Activated effector memory CD4-positive, alpha-beta T cell treated with anti-CD3 and anti-CD28 coated beads, Interleukin-2, amount 50 U/mL, for 16 hours (primary cell): ENCODE results near the gene PLPPR2.
"Not testable (repeated sequence)": the region's sequence is repeated elsewhere in the genome, so short reads cannot be mapped to it uniquely, and the experiment has no call there.

Experiments used
- DNase-seq: peaks from one replicate; pipeline ENCODE4 v3.0.0-alpha.2; 2020

Gene PLPPR2, protein sequence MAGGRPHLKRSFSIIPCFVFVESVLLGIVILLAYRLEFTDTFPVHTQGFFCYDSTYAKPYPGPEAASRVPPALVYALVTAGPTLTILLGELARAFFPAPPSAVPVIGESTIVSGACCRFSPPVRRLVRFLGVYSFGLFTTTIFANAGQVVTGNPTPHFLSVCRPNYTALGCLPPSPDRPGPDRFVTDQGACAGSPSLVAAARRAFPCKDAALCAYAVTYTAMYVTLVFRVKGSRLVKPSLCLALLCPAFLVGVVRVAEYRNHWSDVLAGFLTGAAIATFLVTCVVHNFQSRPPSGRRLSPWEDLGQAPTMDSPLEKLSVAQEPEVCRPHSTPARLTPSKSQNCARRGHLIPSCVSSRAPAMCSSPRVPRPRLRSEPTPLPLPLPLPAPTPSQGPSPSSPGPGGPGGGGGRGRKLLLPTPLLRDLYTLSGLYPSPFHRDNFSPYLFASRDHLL

DNA sequence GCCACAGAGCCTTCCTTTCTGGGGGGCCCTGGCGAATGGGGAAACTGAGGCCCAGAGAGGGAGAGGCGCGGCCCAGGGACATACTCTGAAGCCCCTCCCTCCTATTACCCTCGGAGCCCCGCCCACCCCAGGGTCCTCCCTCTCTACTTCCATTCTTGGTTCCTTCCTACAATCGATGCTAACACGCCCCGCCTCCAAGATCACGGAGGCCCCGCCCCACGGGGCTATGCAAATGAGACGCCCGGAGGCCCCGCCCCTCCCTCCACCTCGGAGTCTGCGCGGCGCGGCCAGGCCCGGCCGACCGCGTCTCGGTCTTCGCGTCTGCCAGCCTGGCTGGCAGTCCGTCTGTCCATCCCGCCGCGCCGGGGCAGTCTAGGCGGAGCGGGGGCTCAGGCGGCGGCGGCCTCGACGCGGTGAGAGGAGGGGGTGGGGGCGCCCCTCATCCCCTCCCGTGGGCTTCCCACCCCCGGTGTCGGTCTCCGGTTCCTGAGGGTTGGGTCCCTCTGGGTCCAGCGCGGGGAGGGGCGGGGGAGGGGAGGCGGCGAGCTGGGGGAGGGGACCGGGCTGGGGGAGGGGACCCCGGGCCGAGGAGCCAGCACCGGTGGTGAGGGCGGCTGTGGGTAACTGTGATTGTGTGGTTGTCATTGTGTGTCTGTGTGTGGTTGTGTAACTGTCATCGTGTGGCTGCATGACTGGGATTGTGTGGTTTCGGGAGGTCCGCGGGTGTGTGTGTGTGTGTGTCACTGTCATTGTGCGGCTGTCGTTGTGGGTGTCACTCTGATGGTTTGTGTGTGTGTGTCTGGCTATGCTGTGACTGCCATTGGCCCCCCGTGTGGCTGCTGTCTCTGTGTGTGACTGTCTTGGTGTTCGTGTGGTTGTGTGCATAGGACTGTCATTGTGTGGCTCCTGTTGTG is at the start of gene PLPPR2:
Gene PLPPR2, plus strand, starts transcription at position 273 of the 914 bp plus-strand sequence. CDS start 2,242 bp downstream, outside the sequence.
- DNase-seq: peak; percentile 93

DNA sequence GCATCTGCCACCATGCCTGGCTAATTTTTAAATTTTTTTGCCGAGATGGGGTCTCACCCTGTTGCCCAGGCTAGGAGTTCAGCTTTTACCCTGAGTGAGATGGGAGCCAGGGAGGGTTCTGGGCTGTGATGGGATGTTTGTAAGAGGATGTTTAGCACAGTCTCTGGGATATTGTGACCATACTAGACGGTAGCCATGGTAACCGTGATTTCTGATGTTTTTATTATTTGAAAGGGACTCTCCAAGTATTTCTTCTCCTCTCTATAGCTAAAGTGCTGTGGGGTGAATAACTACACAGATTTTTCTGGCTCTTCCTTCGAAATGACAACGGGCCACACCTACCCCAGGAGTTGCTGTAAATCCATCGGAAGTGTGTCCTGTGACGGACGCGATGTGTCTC is 48.9 kb upstream of the PLPPR2 start:
- DNase-seq: no peak

DNA sequence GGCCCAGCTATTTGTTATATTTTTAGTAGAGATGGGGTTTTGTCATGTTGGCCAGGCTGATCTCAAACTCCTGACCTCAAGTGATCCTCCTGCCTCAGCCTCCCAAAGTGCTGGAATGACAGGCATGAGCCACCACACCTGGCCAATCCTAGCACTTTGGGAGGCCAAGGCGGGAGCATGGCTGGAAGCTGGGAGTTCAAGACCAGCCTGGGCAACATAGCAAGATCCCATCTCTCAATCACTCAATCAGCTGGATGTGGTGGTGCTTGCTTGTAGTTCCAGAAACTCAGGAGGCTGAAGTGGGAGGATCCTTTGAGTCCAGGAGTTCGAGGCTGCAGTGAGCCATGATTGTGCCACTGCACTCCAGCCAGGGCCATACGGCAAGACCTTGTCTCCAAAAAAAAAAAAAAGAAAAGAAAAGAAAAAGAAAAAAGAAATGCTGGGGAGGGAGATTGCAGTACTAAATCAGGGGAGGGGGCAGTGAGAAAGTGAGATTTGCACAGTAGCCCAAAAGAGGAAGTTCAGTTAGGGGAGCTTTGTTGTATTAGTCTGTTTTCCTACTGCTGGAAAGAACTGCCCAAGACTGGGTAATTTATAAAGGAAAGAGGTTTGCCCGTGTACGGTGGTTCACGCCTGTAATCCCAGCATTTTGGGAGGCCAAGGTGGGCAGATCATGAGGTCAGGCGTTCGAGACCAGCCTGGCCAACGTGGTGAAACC is 34.8 kb upstream of the PLPPR2 start:
- not testable (repeated sequence) for DNase-seq

DNA sequence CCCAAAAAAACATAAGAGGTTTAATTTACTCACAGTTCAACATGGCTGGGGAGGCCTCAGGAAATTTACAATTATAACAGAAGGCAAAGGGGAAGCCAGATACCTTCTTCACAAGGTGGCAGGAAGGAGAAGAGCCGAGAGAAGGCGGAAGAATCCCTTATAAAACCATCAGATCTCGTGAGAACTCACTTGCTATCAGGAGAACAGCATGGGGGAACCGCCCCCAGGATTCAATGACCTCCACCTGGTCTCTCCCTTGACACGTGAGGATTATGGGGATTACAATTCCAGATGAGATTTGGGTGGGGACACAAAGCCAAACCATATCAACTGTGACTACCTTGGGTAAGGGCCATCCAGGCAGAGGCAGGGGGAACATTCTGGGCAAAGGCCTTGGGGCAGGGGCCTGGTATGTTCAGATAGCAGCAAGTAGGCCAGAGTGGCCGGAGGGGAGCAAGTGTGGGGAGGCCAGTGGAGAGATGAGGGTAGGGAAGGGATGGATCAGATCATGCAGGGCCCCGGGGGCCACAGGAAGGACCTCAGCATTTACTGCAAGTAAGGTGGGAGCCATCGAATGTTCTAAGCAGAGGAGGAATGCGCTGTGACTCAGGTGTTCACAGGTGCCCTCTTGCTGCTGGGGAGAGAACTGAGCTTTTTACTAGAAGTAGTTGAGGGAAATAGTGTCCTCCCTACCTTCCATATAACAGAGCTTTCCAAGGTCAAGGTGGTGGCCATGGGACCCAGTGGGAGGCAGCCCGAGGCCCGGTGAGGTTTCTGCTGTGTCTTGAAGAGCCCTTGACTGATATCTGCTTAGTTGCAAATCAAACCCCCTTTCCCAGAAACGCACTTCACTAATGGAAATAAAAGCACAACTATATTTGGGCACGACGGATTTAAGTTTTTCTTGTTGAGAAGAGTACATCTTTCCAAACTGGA is 33.8 kb upstream of the PLPPR2 start:
- DNase-seq: no peak

DNA sequence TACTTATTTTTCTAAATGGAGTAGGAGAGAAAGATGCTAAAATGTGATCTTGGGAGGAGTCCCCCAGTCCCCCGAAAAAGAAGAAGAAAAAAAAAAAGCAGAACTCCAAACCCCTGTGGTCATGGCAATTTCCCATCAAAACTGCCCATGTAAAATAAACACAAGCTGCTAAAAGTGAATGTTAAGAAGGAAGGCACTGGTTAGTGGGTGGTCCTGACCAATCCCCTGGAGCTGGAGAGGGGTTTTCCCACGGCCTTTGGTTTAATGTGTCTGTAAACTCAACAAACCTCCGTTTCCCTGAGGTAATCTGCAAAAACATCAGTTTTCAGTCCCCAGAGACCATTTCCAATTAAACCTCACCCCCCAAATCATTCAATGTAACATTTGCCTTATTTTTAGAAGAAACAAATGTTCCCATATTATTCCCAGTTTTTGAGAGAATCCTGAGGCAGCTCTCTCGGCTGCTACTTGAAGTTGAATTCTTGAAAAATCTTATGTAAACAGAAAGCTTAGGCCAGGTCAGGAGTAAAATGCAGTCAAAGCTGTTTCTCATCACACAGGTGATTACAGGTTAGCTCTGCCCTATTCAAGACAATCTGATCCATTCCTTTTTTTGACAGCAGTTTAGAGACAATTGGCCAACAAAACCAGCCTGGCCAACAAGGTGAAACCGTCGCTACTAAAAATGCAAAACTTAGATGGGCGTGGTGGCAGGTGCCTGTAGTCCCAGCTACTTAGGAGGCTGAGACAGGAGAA is 32.8 kb upstream of the PLPPR2 start:
- no peak for DNase-seq

DNA sequence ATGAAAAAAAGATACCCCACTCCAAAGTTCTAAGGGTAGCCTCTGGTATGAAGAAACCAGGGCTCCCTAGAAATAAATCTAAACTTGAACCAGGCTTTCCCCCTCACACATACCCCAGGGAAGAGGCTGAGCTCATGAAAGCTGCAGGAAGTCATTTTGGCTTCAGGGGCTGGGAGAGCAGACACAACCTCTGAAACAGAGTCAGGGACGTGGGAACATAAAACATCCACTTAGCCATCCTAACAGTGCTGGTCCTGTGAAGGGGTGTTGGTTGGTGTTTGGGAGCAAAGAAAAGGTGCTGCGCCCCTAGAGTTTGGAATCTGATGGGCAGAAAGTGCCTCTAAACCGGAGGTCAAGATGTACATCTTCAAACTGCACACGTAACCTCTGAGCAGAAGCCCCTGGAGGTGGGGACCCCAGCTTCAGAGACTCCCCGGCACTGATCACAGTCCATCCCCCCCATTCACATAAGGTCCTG is 31.6 kb upstream of the PLPPR2 start:
- no peak for DNase-seq

DNA sequence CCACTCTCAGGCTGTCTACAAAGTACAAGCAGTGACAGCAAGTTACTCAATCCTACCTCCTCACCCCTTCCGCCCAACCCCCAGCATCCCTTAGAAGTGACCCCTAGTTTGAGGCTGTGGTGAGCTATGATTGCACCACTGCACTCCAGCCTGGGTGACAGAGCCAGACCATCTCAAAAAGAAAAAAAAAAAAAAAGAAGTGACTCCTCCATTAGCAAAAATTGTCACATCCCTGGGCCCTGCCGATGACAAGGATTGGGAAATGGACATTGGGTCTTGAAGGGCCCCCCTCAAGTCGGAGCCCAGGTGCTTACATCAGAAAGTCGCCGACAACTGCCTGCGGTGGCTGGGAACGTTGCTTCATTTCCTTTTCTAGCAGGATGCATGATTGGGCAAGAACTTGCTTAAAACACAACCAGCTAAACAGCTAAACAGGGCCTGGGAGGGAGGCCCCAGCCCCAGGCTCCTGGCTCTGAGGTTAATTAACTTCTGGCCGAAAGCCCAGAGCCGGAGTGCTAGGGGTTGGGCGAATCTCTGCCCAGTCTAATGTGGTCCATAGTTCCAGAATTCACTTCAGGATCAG is 31.1 kb upstream of the PLPPR2 start:
- DNase-seq: no peak

DNA sequence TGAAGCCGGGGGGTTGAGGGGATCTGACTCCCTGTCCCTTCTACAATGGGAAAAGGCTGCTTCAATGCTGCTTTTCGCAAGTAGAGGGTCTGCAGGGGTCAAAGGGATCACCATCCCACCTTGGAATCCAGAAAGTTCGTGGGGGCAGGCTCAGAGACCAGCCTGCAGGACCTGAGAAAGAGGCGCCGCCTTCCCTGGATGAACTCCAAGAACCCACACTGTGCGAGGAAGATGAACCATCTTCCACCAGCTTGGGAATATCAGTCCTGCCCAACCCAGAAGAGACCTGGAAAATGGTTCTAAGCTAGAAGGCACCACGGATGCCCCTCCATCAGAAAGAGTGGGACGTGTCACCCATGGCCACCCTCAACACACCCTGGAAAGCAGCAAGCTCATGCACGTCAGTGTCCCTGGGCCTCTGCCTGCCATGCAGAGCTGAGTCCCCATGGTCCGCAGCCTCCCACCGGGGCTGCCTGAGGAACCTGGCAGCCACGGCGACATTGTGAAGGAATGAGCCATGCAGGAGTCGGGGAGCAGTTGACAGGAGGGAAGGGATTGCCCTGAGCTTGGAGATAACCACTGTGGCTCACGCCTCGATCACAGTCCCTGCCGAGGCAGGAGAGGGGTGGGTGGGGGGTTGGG is 30.4 kb upstream of the PLPPR2 start:
- no peak for DNase-seq

DNA sequence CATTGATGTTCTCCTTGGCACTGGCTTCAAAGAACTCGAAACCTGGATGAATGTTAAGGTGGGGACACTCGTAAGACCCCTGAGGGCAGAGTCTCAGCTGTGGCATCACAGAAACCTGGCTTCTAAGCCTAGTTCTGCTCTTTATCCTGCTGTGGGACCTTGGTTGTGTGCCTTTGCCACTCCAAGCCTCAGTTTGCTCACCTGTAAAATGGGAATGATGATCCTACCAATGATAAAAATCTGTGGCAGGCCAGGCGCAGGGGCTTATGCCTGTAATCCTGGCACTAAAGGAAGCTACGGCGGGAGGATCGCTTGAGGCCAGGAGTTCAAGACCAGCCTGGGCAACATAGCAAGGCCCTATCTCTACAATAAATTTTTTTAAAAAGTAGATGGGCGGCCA is 29.7 kb upstream of the PLPPR2 start:
- no peak for DNase-seq

DNA sequence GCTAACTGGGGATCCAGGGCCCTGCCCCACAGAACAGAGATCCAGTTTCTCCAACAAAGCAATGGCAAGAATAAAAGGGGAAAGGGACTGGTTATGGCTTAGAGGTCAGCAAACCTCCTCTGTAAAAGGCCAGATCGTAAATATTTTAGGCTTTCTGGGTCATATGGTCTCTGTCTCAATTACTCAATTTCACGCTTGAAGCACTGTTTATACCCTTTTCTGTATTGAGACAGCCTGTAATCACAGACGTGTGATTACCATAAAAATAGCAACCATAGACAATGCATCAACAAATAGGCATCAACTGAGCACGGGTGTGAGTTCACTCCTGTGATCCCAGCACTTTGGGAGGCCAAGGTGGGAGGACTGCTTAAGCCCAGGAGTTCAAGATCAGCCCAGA is 25.1 kb upstream of the PLPPR2 start:
- no peak for DNase-seq

DNA sequence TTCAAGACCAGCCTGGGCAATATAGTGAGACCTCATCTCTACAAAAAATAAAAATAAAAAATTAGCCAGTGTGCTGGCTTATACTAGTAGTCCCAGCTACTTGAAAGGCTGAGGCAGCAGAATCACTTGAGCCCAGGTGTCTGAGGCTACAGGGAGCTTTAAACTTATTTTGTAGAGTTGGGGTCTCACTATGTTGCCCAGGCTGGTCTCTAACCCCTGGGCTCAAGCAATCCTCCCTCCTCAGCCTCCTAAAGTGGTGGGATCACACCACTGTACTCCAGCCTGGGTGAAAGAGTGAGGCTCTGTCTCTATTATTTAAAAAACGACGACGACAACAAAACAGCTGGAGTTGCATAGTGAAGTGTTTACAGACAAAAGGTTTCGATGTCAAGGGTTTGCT is 23.7 kb upstream of the PLPPR2 start:
- no peak for DNase-seq

DNA sequence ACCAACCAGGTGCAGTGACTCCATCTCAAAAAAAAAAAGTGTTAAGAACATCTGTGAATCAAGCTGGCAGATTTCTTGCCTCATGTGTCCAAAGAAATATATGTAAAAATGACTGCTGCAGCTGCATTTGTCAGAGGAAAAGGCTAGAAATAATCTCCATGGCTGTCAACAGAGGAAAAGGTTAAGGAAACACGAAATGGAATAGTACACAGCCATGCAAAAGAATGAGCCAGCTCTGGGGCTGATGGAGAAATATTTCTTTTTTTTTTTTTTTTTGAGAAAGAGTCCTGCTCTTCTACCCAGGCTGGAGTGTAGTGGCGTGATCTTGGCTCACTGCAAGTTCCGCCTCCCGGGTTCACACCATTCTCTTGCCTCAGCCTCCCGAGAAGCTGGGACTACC is 22.4 kb upstream of the PLPPR2 start:
- no peak for DNase-seq

DNA sequence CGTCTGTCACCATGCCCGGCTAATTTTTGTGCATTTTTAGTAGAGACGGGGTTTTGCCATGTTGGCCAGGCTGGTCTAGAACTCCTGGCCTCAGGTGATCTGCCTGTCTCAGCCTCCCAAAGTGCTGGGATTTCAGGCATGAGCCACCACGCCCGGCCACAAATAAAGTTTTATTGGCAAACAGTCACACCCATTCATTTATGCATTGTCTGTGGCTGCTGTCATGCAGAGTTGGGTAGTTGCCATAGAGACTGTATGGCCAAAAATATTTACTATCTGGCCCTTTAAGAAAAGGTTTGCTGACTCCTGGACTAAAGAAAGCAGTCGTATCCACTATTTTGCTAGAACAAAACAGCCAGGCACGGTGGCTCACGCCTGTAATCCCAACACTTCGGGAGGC is 21.4 kb upstream of the PLPPR2 start:
- DNase-seq: not testable (repeated sequence)

DNA sequence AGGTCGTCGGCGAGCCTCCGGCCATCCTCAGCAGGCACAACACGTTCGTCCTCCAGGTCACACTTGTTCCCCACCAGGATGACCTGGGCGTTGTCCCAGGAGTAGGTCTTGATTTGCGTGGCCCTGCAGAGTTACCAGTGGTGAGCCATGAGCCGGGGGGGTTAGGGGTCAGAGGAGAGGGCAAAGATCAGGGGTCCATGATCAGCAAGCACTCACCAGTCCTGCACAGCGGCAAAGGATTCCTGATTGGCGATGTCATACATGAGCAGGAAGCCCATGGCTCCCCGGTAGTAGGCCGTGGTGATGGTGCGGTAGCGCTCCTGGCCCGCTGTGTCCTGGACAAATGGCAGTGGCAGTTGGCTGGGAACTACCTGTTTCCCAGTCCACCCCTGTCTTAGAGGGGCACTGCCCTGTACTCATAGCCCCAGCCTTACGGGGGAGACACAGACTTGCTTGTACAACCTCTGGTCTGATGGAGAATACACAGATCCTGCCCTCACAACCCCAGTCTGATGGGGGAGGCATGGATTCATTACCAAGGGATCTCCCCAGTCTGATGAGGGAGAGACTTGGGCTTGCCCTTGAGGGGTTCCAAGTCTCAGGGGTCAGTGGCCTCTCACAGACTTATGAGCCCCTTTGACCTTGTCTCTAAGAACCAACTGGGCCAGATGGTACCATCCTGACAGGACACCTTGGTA is 19.6 kb upstream of the PLPPR2 start:
- DNase-seq: no peak

DNA sequence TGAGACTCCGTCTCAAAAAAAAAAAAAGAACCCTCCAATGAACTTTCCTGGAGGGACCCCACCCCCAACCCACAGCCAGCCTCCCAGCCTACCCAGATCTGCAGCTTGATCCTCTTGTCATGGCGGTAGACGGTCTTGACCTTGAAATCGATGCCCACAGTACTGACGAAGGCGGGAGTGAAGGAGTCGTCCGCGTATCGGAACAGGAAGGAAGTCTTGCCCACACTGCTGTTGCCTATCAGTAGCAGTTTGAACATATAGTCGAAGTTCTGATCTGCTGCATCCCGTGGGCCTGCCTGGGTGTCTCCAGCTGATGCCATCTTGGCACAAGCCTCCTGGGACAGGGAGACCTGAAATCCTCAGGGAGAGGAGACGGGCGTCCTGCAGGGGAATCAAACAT is 18.2 kb upstream of the PLPPR2 start:
- DNase-seq: no peak

DNA sequence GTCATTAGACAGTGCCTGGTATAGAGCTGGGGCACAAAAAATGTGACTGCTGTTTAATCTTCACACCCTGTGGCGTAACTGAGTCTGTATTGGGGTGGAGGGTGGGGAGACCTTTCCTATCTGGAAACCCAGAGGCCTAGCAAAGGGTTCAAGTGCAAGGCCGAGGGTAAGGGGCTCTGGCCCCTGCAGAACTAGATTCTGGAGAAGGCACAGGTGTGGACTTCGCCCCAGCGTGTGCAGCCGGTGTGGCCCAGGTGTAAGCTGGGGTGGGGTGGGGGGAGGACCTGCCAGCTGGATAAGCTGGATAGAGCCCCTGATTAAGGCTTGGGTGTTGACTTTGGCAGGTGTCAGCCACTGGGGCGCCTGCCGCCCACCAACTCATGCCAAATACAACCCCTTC is 17.1 kb upstream of the PLPPR2 start:
- no peak for DNase-seq

DNA sequence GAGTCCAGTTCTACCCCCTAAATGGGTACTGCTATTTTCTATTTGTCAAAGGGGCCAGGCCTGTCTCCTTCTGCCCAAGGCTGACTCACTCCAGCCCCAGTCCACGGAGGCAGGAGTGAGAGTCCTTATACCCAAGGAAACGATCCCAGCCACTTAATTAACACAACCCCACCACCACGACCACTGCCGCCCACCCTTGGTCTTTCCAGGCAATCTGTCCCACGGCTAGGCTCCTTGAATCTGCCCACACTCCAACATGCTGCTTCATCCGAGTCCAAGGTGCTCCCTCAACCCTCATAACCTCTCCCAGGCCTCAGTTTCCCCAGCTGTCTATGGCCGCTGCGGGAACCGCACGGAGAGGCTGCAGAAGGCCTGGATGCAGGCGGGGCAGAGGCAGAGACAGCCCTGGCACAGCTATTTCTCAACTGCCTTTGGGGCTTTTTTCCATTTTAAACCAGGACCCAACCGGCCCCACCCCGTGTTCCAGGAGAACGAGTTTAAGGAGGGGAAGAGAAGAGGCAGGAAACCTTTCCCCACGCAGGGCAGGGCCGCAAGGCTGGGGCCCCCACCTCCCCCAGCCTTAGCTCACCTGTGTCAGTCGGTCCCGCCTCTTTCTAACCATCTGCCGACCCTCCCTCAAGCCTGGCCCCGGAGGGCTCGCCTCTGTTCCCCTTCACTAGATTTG is 16.5 kb upstream of the PLPPR2 start:
- no peak for DNase-seq

DNA sequence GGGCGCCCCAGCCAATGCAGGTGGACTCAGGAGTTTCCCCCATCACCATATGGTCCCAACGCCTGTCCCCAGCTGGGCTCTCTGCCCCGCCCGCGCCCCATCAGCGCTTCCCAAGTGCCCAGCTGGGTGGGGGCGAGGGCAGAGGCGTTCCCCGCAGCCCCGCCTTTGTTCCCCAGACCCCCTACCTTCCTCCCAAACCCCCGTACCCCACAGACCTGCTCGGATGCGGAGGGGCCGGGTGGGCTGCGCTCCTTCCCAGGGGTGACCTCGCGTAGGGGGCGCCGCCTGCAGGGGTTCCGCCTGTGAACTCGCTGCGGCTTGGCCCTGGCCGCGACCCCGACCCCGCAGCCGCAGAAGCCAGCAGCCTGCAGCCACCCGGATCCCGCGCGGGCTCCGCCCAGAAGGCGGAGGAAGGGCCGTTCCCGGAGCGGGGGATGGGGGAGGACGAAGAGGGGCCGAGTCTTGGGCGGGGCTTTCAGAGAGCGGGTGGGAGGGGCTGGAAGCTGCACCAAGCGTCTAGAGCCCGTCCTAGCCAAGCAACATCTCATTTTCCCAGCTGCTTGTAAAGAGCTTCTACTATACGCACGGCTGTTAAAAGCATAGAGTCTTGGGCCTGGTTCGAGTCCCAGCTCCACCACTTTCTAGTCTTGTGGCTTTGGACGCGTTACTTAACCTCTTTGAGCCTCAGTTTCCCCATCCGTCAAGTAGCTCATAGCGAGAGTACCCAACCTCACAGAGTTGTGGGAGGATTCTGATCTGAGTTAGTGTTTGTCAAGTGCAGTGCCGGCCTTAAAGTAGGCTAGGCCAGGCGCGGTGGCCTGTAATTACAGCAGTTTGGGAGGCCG is 15.8 kb upstream of the PLPPR2 start, which contains the start of gene RAB3D:
Gene RAB3D, minus strand, starts transcription at position 404 of the 845 bp plus-strand sequence. CDS start 2,258 bp downstream, outside the sequence.
- DNase-seq: peak; percentile 92
